Activated CD4-positive, alpha-beta T cell treated with anti-CD3 and anti-CD28 coated beads, Interleukin-2, amount 50 U/mL, for 16 hours (primary cell): ENCODE data around the gene ZNF454.

ENCODE experiments used
- DNase-seq: peaks from one replicate; pipeline ENCODE4 v3.0.0-alpha.2; 2020

The ZNF454 gene

GRCh38 chr5:178940569-178941360, at the start of gene ZNF454:
ZNF454 (plus strand) TSS chr5:178941198; CDS start chr5:178942792, 1,594 bp downstream.
- no peak for DNase-seq

GRCh38 chr5:178895615-178896571, 45.1 kb upstream of the ZNF454 start, which contains the start of gene ZFP2:
ZFP2 (plus strand) TSS chr5:178895913; CDS start chr5:178931314, 35,401 bp downstream.
- peak; percentile 8 for DNase-seq

DNA sequence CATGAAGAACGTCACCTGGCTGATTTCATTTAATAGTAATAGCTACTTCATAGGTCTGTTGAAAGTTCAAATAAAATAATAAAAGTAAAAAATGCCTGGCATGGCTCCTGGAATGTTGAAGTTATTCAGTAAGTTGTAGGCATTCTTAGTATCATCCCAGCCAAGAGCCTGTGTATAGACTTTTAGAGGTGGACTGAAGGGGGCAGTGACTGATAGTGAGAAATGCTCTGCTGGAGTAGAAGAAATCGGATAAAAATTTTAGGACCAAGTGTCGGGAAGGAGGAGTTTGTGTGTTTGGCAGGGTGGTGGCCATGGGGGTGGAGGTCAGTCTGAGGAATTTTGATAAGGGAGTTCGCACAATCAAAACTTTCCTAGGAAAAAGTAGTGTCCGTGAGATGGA, 41.7 kb upstream of the ZNF454 start:
- DNase-seq = no peak

DNA sequence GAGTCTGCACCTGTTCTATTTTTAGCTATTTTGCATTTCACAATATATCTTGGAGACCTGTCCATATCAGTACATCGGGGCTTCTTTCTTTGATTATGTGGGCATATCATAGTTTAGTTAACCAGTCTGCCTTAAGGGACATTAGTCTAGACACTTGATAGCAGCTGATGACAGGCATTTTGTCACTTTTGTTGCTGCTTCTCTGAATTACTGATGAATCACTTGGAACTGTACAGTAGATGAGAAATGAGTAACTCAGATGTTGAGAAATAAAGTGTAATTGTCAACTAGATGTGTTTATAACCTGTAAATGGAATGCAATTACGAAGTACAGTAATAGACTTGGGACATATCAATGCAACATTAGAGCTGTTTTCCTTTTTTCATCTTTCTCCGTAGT, 38.1 kb upstream of the ZNF454 start:
- no peak for DNase-seq

GRCh38 chr5:178931846-178932760, 8.9 kb upstream of the ZNF454 start:
- no peak for DNase-seq

GRCh38 chr5:178941361-178941760, 363 bp downstream of the ZNF454 start:
- DNase-seq = no peak

- DNase-seq = no peak
Observed at GRCh38 chr5:178965465-178966055, 24.6 kb downstream of the ZNF454 start.

DNA sequence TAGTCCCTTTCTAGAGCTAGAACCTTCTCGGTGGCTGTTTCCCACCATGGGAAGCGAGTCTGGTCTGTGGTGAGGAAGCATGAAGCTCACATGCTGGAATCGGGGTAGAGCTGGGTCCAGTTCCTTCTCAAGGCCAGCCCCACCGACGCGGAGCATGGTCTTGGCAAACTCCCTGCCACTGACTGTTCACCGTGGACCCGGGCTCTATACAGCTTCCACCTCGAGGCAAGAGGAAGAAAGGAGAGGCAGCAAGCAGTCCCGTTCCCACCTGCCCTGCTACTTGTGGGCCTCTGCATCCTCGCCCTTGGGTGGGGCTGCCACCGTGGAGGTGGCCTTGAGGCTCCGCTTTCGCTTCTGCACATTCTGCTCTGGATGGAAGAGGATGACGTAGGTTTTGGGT, 40.4 kb downstream of the ZNF454 start:
- DNase-seq = no peak

DNA sequence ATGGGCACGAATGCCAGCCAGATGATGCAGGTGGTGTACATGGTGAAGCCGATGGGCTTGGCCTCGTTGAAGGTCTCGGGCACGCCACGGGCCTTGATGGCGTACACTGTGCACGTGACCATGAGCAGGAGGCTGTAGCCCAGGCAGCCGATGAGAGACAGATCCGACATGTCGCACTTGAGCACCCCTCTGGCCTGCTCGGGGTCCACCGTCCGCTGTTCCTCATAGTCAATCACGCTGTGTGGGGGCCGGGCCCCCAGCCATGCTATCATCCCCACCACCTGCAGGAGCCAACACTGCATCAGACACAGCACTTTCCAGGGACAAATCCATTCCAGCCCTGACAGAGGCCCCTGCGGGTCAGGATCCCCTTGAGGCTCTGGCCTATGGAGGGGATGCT, 41.9 kb downstream of the ZNF454 start:
- DNase-seq = no peak

- DNase-seq = no peak
Observed at GRCh38 chr5:178983728-178984127, 42.7 kb downstream of the ZNF454 start.

- DNase-seq = no peak
Observed at GRCh38 chr5:178984145-178985072, 43.4 kb downstream of the ZNF454 start.

DNA sequence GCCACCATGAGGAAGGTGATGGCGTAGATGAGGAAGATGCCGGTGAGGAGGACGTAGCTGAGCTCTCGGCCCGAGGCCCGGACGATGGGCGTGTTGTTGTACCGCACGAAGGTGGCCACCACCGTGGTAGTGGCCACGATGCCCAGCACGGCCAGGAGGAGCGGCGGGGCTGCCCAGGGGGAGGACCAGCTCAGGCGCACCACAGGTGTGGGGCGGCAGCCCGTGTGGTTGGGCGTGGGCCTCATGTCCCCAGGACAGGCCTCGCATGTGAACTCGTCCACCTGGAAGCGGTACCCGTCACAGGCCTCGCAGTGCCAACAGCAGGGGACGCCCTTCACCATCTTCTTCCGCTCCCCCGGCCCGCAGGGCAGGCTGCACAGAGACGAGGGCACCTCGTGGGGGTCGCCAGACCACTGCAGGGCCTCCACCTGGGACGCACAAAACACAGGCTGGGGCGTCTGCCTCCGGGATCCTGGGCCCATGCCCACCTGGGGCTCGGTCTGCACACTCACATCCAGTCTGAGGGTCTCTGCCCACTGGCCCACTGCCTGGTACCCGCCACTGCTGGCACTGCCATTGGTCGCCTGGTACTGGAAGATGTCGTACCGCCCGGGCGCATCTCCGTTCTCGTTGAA, 45.4 kb downstream of the ZNF454 start:
- no peak for DNase-seq

- DNase-seq = no peak
Observed at GRCh38 chr5:178988436-178989220, 47.6 kb downstream of the ZNF454 start.

DNA sequence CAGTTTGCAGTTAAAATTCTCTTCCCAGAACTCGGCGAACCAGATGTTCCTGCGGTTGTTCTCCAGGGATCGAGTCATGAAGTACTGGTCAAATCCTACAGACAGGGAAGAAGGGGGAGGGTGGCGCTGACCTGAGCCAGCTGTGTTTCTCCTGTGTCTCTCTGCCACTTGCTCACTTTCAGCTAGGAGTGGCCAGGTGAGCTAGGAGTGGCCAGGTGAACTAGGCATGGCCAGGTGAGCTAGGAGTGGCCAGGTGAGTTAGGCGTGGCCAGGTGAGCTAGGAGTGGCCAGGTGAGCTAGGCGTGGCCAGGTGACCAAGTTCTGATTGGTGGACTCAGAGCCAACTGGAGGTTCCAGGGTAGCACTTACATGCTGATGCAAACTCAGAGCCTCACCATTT, 48.3 kb downstream of the ZNF454 start:
- no peak for DNase-seq

GRCh38 chr5:178990491-178990890, 49.5 kb downstream of the ZNF454 start:
- no peak for DNase-seq

DNA sequence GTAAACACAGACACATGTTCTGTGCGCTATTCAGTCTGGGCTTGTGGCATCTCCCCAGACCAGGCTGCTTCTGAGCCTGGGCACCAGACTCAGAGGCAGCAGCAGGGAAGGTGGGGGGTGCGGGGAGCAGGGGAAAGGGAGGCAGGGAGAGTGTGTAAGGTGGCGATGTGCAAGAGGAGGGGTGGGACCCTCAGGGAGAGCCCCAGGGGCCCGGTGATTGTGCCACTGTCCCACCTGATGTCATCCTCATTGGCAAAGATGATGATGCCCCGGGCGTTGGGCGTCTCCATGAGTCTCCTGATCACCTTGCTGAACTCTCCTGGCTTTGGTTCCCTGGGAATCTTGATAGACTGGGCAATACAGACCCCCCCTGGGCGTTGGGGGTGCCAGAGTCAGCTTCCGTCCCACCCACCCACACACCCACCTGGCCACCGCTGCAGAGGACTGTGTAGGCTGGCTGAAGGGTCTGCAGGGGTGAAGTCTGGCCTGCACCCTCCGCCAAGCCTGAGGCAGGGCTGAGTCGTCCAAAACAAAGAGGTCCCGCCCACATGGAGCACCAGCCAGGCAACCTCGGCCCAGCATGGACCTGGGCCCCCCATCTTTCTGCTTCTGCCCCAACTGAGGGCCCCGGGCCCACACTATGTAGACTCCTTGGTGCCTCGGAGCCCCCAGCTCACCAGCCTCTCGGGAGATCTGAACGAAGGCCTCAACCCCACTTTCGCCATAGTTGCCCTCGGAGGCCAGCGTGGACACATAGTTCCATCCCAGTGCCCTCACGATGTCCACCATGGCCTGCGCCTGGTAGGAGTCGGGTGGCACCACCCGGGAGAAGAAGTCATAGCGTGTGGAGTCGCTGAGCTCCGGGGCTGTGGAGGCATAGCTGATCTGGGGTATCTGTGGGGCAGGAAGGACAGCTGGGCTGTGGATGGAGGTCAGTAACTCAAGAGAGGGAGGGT, 50.5 kb downstream of the ZNF454 start:
- no peak for DNase-seq

DNA sequence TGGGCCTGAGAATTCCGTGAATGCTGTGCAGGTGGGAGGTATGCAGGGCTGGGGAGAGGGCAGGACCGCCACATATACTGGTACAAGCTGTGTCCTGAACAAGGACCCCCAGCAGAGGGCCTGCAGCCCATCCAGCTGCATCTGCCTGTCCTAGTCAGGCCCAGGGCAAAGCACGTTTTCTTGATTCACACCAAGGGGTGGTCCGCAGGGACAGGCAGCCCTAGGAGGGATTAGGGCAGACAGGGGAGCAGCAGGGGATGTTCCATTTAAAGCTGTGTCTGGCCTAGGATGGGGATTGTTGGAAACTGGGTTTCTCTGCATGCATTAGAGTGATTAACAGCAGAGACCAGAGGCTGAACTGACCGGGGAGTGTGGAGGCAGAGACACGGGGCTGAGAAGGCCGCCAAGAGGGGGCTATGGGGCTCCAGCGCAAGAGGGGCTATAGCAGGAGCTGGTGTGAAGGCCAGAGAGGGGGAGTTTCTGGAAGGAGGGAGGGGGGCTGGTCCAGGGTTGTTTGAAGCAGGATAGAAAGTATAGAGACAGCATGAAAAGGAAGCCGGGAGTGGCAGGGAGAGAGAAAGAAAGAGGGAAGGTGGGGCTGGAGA, 51.4 kb downstream of the ZNF454 start:
- DNase-seq = no peak

GRCh38 chr5:178993236-178993765, 52.3 kb downstream of the ZNF454 start:
- no peak for DNase-seq
